Glomerular visceral epithelial cell (primary cell): Measurements from ENCODE around the gene KDM5C.
"Not testable (repeated sequence)": the region's sequence is repeated elsewhere in the genome, so short reads cannot be mapped to it uniquely, and the experiment has no call there.

Source experiments
- DNase-seq: peaks from one replicate; pipeline ENCODE4 v3.0.0-alpha.2; 2016; ENCODE audit errors: extremely low spot score

Gene KDM5C

GRCh38 chrX:53190363-53190960 lies 34.5 kb downstream of the KDM5C start:
- DNase-seq, result no peak

GRCh38 chrX:53188763-53189162 lies 36.2 kb downstream of the KDM5C start:
- no peak for DNase-seq

GRCh38 chrX:53186351-53186750 lies 38.7 kb downstream of the KDM5C start:
- DNase-seq, result peak; percentile 47

- DNase-seq, result no peak
Measured at GRCh38 chrX:53184836-53185235, 40.2 kb downstream of the KDM5C start.

GRCh38 chrX:53171356-53171755 lies 53.7 kb downstream of the KDM5C start:
- no peak for DNase-seq

GRCh38 chrX:53166103-53166502 lies 58.9 kb downstream of the KDM5C start:
- DNase-seq, result no peak

- not testable (repeated sequence) for DNase-seq
Measured at GRCh38 chrX:53164566-53164965, 60.4 kb downstream of the KDM5C start.

- DNase-seq, result no peak
Measured at GRCh38 chrX:53163436-53163835, 61.6 kb downstream of the KDM5C start.

GRCh38 chrX:53160297-53160983 lies 64.6 kb downstream of the KDM5C start:
- DNase-seq, result no peak

GRCh38 chrX:53159184-53159583 lies 65.8 kb downstream of the KDM5C start:
- no peak for DNase-seq

- DNase-seq, result no peak
Measured at GRCh38 chrX:53156207-53156596, 68.8 kb downstream of the KDM5C start.

- DNase-seq, result no peak
Measured at GRCh38 chrX:53155512-53156206, 69.3 kb downstream of the KDM5C start.

- no peak for DNase-seq
Measured at GRCh38 chrX:53153581-53153980, 71.4 kb downstream of the KDM5C start.
